GM12873 (cell line): ENCODE data around the gene AFG1L.

Source experiments
- CTCF ChIP-seq: IDR thresholded peaks from 2 replicates; pipeline ENCODE4 v1.5.1; 2012; ENCODE audit warnings: low read depth, mild to moderate bottlenecking, moderate library complexity, low read length, control low read depth; ENCODE audit not compliant: insufficient read depth; ENCODE audit errors: missing control alignments

AFG1L gene

GRCh38 chr6:108574457-108575141, 279.7 kb downstream of the AFG1L start:
- TF ChIP-seq CTCF, result no peak
